ENCODE results near the gene CCDC187. TPM values are rescaled to one million over a fixed set of nuclear protein-coding genes. Genes with fewer than 3 reads are reported as not detected.

CCDC187 gene
- polyA plus RNA-seq, 1 donor from 2014 or later = not detected

- Histone ChIP-seq H3K27me3 (ENCODE audit: insufficient read depth, low read depth, low read length) (no peaks in the 10 kb centered on the region), H4K20me1 (ENCODE audit: insufficient read depth) (no peaks in the 10 kb centered on the region), H3F3A (ENCODE audit: insufficient read depth, low read length, poor library complexity, severe bottlenecking) (no peaks in the 10 kb centered on the region), H3K4me3 (ENCODE audit: low read length) (no peak overlapping the region), H3K9me2 (ENCODE audit: insufficient read depth, low read length) (no peaks in the 10 kb centered on the region), H3K4me2 (ENCODE audit: low read length) (no peak overlapping the region), H3K36me3 (ENCODE audit: insufficient read depth, low read length) (no peaks in the 10 kb centered on the region), H3K9ac (ENCODE audit: low read length) (no peak overlapping the region), H2AFZ (ENCODE audit: low read depth, low read length) (no peak overlapping the region), H3K27ac (ENCODE audit: low read length) (no peak overlapping the region), H3K9me3 (ENCODE audit: low read length) (no peaks in the 10 kb centered on the region), H3K79me2 (replicated peaks; ENCODE audit: insufficient read depth, low read length) (no peaks in the 10 kb centered on the region)
- TF ChIP-seq EP300 (conservative IDR thresholded peaks at IDR 0.05; ENCODE audit: poor library complexity, severe bottlenecking) (no peak), EZH2 (IDR thresholded peaks at IDR 0.05; ENCODE audit: borderline replicate concordance, insufficient read depth, low read length, poor library complexity, severe bottlenecking) (no peak), POLR2AphosphoS5 (IDR thresholded peaks at IDR 0.05) (no peak), REST (IDR thresholded peaks at IDR 0.05; ENCODE audit: borderline replicate concordance) (no peak), CTCF (IDR thresholded peaks at IDR 0.05; ENCODE audit: poor library complexity, severe bottlenecking) (no peak), TAF1 (IDR thresholded peaks at IDR 0.05; ENCODE audit: low read depth) (no peak), MXI1 (conservative IDR thresholded peaks at IDR 0.05; ENCODE audit: poor library complexity, severe bottlenecking) (no peak), RAD21 (conservative IDR thresholded peaks at IDR 0.05) (no peak), SMC3 (conservative IDR thresholded peaks at IDR 0.05; ENCODE audit: poor library complexity) (no peak)
These were observed 45.6 kb downstream of the CCDC187 start for GRCh38 chr9:136258299-136258625.

GRCh38 chr9:136257381-136258298, 46.3 kb downstream of the CCDC187 start:
- H4K20me1 ChIP-seq (ENCODE audit: insufficient read depth) = no peaks in the 10 kb centered on the region
- H3K27ac ChIP-seq (ENCODE audit: low read length) = no peak overlapping the region
- H3K9ac ChIP-seq (ENCODE audit: low read length) = no peak overlapping the region
- H3K9me2 ChIP-seq (ENCODE audit: insufficient read depth, low read length) = no peaks in the 10 kb centered on the region
- no peak for TF ChIP-seq EZH2 (IDR thresholded peaks at IDR 0.05; ENCODE audit: borderline replicate concordance, insufficient read depth, low read length, poor library complexity, severe bottlenecking)
- TF ChIP-seq EP300 (conservative IDR thresholded peaks at IDR 0.05; ENCODE audit: poor library complexity, severe bottlenecking) = no peak
- TF ChIP-seq TAF1 (IDR thresholded peaks at IDR 0.05; ENCODE audit: low read depth) = no peak
- TF ChIP-seq POLR2AphosphoS5 (IDR thresholded peaks at IDR 0.05) = no peak
- TF ChIP-seq CTCF (IDR thresholded peaks at IDR 0.05; ENCODE audit: poor library complexity, severe bottlenecking) = no peak
- no peak overlapping the region for H3K4me2 ChIP-seq (ENCODE audit: low read length)
- no peaks in the 10 kb centered on the region for H3K36me3 ChIP-seq (ENCODE audit: insufficient read depth, low read length)
- no peaks in the 10 kb centered on the region for H3K79me2 ChIP-seq (replicated peaks; ENCODE audit: insufficient read depth, low read length)
- H2AFZ ChIP-seq (ENCODE audit: low read depth, low read length) = no peak overlapping the region
- H3K4me3 ChIP-seq (ENCODE audit: low read length) = no peak overlapping the region
- no peaks in the 10 kb centered on the region for H3F3A ChIP-seq (ENCODE audit: insufficient read depth, low read length, poor library complexity, severe bottlenecking)
- H3K27me3 ChIP-seq (ENCODE audit: insufficient read depth, low read depth, low read length) = no peaks in the 10 kb centered on the region
- no peaks in the 10 kb centered on the region for H3K9me3 ChIP-seq (ENCODE audit: low read length)

Measured in neural cell (in vitro differentiated cells).